Left ventricle myocardium inferior (tissue), 1 donor: ENCODE data around the gene OTULINL. TPM values are rescaled to one million over a fixed set of nuclear protein-coding genes. Genes with fewer than 3 reads are reported as not detected.

ENCODE experiments used
- DNase-seq: peaks from one replicate; pipeline ENCODE4 v3.0.0-alpha.2; 2020
- H3K27ac ChIP-seq: fragments of 200-600 bp; replicated peaks from 2 replicates; pipeline ENCODE4 v1.8.0; 2021
- H3K27me3 ChIP-seq: fragments of 200-600 bp; 2 replicates; pipeline ENCODE4 v1.8.0; 2021; ENCODE audit warnings: low read depth
- H3K36me3 ChIP-seq: fragments of 200-600 bp; 2 replicates; pipeline ENCODE4 v1.8.0; 2021
- H3K4me1 ChIP-seq: fragments of 200-600 bp; 2 replicates; pipeline ENCODE4 v1.8.0; 2021
- H3K4me3 ChIP-seq: fragments of 200-600 bp; 2 replicates; pipeline ENCODE4 v1.8.0; 2021; ENCODE audit warnings: mild to moderate bottlenecking, moderate library complexity
- H3K9me3 ChIP-seq: fragments of 200-600 bp; replicated peaks from 2 replicates; pipeline ENCODE4 v1.8.0; 2021
- intact Hi-C: fragments of 100-400 bp; cut with micrococcal nuclease; formaldehyde crosslinking; loops from one replicate; pipeline ENCODE4 v1.11.0; 2022
- total RNA-seq: library from RNA; stranded (reverse); fragmentation: NEBNext Ultra II Directional; extraction: Animal tissue kit (Norgen Biotek cat#: 25700); gene quantifications from one replicate; pipeline ENCODE4 v1.2.1, GENCODE V29; 2021
- TF ChIP-seq, protein P1 (sequence below): fragments of 200-600 bp; IDR thresholded peaks from 2 replicates; pipeline ENCODE4 v1.8.0; 2021; ENCODE audit warnings: antibody characterized with exemption, mild to moderate bottlenecking, borderline replicate concordance
- donor health status: DM: no; HTN: yes; CAD: no; lungs with severe emphysema.

The OTULINL gene
- total RNA-seq, 1 donor from 2014 or later, result 3.8 TPM

DNA sequence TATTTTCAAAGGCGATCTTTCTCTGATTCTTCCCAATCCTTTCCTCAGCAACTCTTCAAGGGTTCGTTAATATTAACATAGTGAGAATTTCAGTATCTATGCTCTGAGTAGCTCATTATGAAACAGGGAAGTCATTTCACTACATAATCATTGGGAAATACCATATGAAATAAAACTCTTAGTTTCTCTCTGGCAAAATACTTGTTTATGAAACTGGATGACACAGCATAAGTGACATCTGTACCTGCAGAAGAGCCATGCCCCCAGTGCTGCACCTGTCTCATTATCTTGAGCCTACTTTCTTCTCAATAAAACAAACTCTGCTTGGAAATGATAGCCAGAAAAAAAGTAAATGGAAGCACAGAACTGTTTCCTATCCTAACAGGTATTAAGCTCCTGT lies 49.1 kb downstream of the OTULINL start:
- intact Hi-C loops, result no loop called here
- no peak for DNase-seq

DNA sequence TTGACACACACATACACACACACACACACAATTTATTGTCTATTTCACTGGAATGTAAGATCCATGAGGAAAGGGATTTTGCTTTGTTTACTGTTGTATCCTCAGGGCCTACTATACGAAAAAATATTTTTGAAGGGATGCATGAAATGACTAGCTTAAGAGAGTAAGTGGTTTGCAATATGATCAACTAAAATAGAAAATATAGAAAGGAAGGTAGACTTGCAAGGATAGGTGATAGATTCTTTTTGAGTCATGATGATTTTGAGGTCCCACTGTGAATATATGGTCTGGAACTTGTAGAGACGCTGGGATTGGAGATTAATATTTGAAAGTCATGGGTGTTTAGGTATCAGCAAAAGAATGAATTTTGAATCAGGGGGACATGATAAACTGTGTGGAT lies 54.1 kb downstream of the OTULINL start:
- H3K9me3 ChIP-seq, result no peaks in the 10 kb centered on the region
- TF ChIP-seq, protein P1, sequence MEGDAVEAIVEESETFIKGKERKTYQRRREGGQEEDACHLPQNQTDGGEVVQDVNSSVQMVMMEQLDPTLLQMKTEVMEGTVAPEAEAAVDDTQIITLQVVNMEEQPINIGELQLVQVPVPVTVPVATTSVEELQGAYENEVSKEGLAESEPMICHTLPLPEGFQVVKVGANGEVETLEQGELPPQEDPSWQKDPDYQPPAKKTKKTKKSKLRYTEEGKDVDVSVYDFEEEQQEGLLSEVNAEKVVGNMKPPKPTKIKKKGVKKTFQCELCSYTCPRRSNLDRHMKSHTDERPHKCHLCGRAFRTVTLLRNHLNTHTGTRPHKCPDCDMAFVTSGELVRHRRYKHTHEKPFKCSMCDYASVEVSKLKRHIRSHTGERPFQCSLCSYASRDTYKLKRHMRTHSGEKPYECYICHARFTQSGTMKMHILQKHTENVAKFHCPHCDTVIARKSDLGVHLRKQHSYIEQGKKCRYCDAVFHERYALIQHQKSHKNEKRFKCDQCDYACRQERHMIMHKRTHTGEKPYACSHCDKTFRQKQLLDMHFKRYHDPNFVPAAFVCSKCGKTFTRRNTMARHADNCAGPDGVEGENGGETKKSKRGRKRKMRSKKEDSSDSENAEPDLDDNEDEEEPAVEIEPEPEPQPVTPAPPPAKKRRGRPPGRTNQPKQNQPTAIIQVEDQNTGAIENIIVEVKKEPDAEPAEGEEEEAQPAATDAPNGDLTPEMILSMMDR, result no peak
- no peaks in the 10 kb centered on the region for H3K4me1 ChIP-seq
- H3K4me3 ChIP-seq, result no peak overlapping the region
- H3K27ac ChIP-seq, result no peak overlapping the region
- intact Hi-C loops, result no loop called here
- no peak for DNase-seq
- peaks cover 3% of the 10 kb centered on the region for H3K27me3 ChIP-seq
- no peaks in the 10 kb centered on the region for H3K36me3 ChIP-seq

More for the DNA sequence above, 49.1 kb downstream of the OTULINL start:
- Histone ChIP-seq H3K4me1 (no peaks in the 10 kb centered on the region), H3K27ac (no peak overlapping the region), H3K9me3 (no peaks in the 10 kb centered on the region), H3K36me3 (no peaks in the 10 kb centered on the region), H3K4me3 (no peak overlapping the region), H3K27me3 (no peaks in the 10 kb centered on the region)
- TF ChIP-seq, protein P1, result no peak

DNA sequence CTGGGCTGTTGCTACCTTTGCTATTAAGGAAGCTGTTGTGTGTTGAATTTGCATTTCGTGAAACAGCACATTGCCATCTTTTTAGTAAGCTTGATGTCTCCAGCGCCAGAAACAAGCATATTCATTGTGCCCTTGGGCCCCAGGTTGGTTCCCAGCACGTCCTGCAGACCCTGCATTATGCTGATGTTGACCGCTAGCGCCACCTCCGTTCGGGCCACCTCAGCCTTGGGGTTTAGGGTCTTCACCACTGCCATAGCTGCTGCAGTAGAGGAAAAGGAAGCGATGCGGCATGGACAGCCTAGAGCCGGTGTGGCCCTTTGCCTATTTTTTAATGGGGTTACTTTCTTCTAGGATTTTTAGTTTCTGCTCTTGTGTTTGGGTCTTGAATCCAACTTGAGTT lies 59.2 kb downstream of the OTULINL start:
- H3K9me3 ChIP-seq, result no peaks in the 10 kb centered on the region
- no peak overlapping the region for H3K27ac ChIP-seq
- H3K4me1 ChIP-seq, result no peaks in the 10 kb centered on the region
- intact Hi-C loops, result loop anchor here (10.0 kb wide), 1 partner anchor 246 kb away; no protein-coding TSS in a partner anchor
- TF ChIP-seq, protein P1, result no peak
- H3K36me3 ChIP-seq, result no peaks in the 10 kb centered on the region
- peaks cover 35% of the 10 kb centered on the region for H3K27me3 ChIP-seq
- DNase-seq, result no peak
- no peak overlapping the region for H3K4me3 ChIP-seq

DNA sequence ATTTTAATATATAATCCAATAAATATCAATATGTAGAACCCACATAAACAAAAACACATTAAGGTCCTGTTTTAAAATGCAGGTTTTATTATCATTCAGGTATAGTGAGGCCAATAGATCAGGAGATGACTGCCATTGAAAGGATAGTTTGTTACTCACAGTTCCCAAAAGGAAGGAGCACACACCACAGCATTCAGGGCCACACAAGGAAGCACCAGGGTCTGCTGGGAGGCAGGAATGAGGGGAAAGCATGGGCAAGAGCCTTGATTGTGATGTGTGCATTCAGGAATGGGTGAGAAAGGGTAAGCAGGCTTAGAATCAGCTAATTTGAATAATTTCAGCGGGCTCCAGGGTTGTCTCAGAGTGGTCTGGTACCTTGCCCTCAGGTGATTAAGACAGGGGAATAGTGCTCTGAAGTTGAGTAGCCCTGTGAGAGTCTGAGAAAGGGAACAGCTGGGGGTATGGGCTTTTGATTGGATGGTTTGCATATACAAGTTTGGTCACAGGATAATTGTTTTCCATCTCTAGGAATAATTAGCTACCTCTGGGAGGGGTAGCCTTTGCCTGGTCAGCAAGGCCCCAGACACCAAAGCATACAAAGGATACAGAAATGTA lies 63.1 kb downstream of the OTULINL start:
- H3K36me3 ChIP-seq, result no peaks in the 10 kb centered on the region
- H3K9me3 ChIP-seq, result no peaks in the 10 kb centered on the region
- H3K27me3 ChIP-seq, result peaks cover 37% of the 10 kb centered on the region
- H3K4me1 ChIP-seq, result no peaks in the 10 kb centered on the region
- intact Hi-C loops, result loop anchor here (10.0 kb wide), 1 partner anchor 250 kb away; no protein-coding TSS in a partner anchor
- H3K27ac ChIP-seq, result no peak overlapping the region
- no peak overlapping the region for H3K4me3 ChIP-seq
- no peak for DNase-seq
- TF ChIP-seq, protein P1, result no peak

DNA sequence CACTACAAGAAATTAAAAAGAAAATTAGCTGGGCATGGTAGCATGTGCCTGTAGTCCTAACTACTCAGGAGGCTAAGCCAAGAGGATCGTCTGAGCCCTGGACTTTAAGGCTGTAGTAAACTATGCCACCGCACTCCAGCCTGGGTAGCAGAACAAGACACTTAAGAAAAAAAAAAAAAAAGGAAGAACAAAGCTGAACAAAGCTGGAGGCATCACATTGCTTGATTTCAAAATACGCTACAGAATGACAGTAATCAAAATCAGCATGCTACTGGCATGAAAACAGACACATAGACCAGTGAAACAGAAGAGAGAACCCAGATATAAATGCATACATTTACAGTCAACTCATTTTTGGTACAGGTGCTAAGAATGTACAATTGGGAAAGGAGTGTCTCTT lies 68.5 kb downstream of the OTULINL start:
- intact Hi-C loops, result no loop called here
- TF ChIP-seq, protein P1, result no peak
- no peaks in the 10 kb centered on the region for H3K4me1 ChIP-seq

More for the DNA sequence above, 68.5 kb downstream of the OTULINL start:
- Histone ChIP-seq H3K27me3 (peaks cover 12% of the 10 kb centered on the region), H3K4me3 (no peak overlapping the region), H3K27ac (no peak overlapping the region), H3K9me3 (no peaks in the 10 kb centered on the region), H3K36me3 (no peaks in the 10 kb centered on the region)
- no peak for DNase-seq
